Endothelial cell of umbilical vein (primary cell): ENCODE measurements around the gene VPS37D. TPM values are rescaled to one million over a fixed set of nuclear protein-coding genes. Genes with fewer than 3 reads are reported as not detected.

Experiments used
- BruUV-seq: library from RNA; stranded (reverse); fragments of 400-500 nt; replicated peaks from 2 replicates; lab custom pipeline; 2021; lab: Mats Ljungman, UMichigan
- CTCF ChIA-PET: fragments of 300-600, 350-600 bp; sonication (Branson Sonifier 250); formaldehyde crosslinking; loops from one replicate; lab custom pipeline; 2021; ENCODE audit warnings: antibody characterized with exemption, inconsistent platforms; lab: Charles Lee
- POLR2A ChIA-PET: fragments of 300-600, 350-600 bp; sonication (Branson Sonifier 250); formaldehyde crosslinking; loops from one replicate; lab custom pipeline; 2021; ENCODE audit warnings: antibody characterized with exemption, inconsistent platforms; lab: Charles Lee
- DNase-seq: peaks from one replicate; pipeline ENCODE4 v3.0.0-alpha.2; 2011; ENCODE audit warnings: low read depth, low spot score
- FAIRE-seq: peaks from 2 replicates; lab custom pipeline; 2011; peaks lifted over from hg19 to GRCh38; lab: Jason Lieb, UNC
- H2AFZ ChIP-seq: 2 replicates; pipeline ENCODE4 v1.6.0; 2012; ENCODE audit warnings: low read depth, low read length, control low read depth, inconsistent platforms
- H3K27ac ChIP-seq: 2 replicates; pipeline ENCODE4 v1.5.1; 2011; ENCODE audit warnings: low read depth, mild to moderate bottlenecking, control low read depth, low read length, moderate library complexity; ENCODE audit not compliant: insufficient read depth
- H3K27me3 ChIP-seq, 2 experiments: 2 replicates each; pipeline versions ENCODE4 v1.6.0 to v1.6.1; 2011; ENCODE audit warnings: low read length in 2 of 2, mixed read lengths in 1 of 2; ENCODE audit not compliant: control insufficient read depth in 2 of 2, insufficient read depth in 2 of 2
- H3K36me3 ChIP-seq, 2 experiments: 2 replicates in 1 of 2; 3 replicates in 1 of 2; pipeline ENCODE4 v1.5.1; 2011; ENCODE audit warnings: low read length in 2 of 2, mild to moderate bottlenecking in 1 of 2, moderate library complexity in 1 of 2; ENCODE audit not compliant: control insufficient read depth in 2 of 2, insufficient read depth in 2 of 2; ENCODE audit errors: extremely low read depth in 1 of 2
- H3K4me1 ChIP-seq: 3 replicates; pipeline ENCODE4 v1.5.1; 2011; ENCODE audit warnings: mild to moderate bottlenecking, low read length; ENCODE audit not compliant: control insufficient read depth, insufficient read depth; ENCODE audit errors: extremely low read depth
- H3K4me2 ChIP-seq: 2 replicates; pipeline ENCODE4 v1.6.1; 2011; ENCODE audit warnings: low read length, control low read depth, mixed read lengths; ENCODE audit not compliant: insufficient read depth
- H3K4me3 ChIP-seq, 3 experiments: fragments of 200-600 bp in 1 of 3; sonication (generic), shearing (Covaris generic) in 1 of 3; replicated peaks in 1 of 3; 2 replicates each; pipeline ENCODE4 v1.5.1; 2011 to 2016; ENCODE audit warnings: control low read depth in 3 of 3, low read length in 3 of 3, mild to moderate bottlenecking in 2 of 3, inconsistent platforms in 1 of 3, low read depth in 1 of 3, moderate library complexity in 1 of 3; ENCODE audit not compliant: insufficient read depth in 1 of 3
- H3K79me2 ChIP-seq: 2 replicates; pipeline ENCODE4 v1.6.0; 2012; ENCODE audit warnings: low read length, inconsistent platforms; ENCODE audit not compliant: control insufficient read depth, insufficient read depth
- H3K9ac ChIP-seq: replicated peaks from 2 replicates; pipeline ENCODE3; 2011; ENCODE audit warnings: low read length, control low read depth; ENCODE audit not compliant: insufficient read depth; ENCODE audit errors: extremely low read depth
- H3K9me1 ChIP-seq: replicated peaks from 3 replicates; pipeline ENCODE4 v1.6.0; 2011; ENCODE audit warnings: mild to moderate bottlenecking, low read length; ENCODE audit not compliant: control insufficient read depth, insufficient read depth; ENCODE audit errors: extremely low read depth
- H3K9me3 ChIP-seq: replicated peaks from 2 replicates; pipeline ENCODE4 v1.5.1; 2012; ENCODE audit warnings: low read length, inconsistent platforms; ENCODE audit not compliant: control insufficient read depth, insufficient read depth
- H4K20me1 ChIP-seq: replicated peaks from 2 replicates; pipeline ENCODE3; 2011; ENCODE audit warnings: mild to moderate bottlenecking, low read length; ENCODE audit not compliant: control insufficient read depth, insufficient read depth; ENCODE audit errors: extremely low read depth
- CTCF ChIP-seq, 2 donors: IDR thresholded peaks; 1 replicate in 1 of 2; 2 replicates in 1 of 2; pipeline ENCODE4 v1.5.1; 2011; ENCODE audit warnings: low read length in 2 of 2, mild to moderate bottlenecking in 2 of 2, moderate library complexity in 2 of 2, control low read depth in 1 of 2, inconsistent platforms in 1 of 2, low read depth in 1 of 2; ENCODE audit not compliant: insufficient read depth in 1 of 2; ENCODE audit errors: extremely low read depth in 1 of 2
- EZH2 ChIP-seq: IDR thresholded peaks from 2 replicates; pipeline ENCODE4 v1.6.1; 2012; ENCODE audit warnings: borderline replicate concordance, low read depth, mild to moderate bottlenecking, moderate library complexity, low read length, inconsistent platforms; ENCODE audit not compliant: severe bottlenecking
- FOS ChIP-seq: IDR thresholded peaks from 2 replicates; pipeline ENCODE4 v1.6.1; 2011; ENCODE audit warnings: mild to moderate bottlenecking, low read length, moderate library complexity, borderline replicate concordance; ENCODE audit not compliant: insufficient read depth
- GATA2 ChIP-seq: IDR thresholded peaks from 2 replicates; pipeline ENCODE4 v1.7.0; 2011; ENCODE audit warnings: low read depth, mild to moderate bottlenecking, moderate library complexity, mixed read lengths, low read length; ENCODE audit not compliant: insufficient read length, insufficient read depth
- JUN ChIP-seq: IDR thresholded peaks from 2 replicates; pipeline ENCODE4 v1.6.1; 2011; ENCODE audit warnings: borderline replicate concordance, low read depth; ENCODE audit not compliant: insufficient read length, insufficient read depth
- MAX ChIP-seq: IDR thresholded peaks from 2 replicates; pipeline ENCODE4 v1.6.1; 2011; ENCODE audit not compliant: insufficient read depth, insufficient read length
- MYC ChIP-seq: IDR thresholded peaks from one replicate; pipeline ENCODE4 v1.6.1; 2011; ENCODE audit warnings: mild to moderate bottlenecking, low read depth, low read length
- POLR2A ChIP-seq: IDR thresholded peaks from 2 replicates; pipeline ENCODE4 v1.6.1; 2012; ENCODE audit warnings: low read depth, mild to moderate bottlenecking, control low read depth, low read length
- POLR2AphosphoS5 ChIP-seq: IDR thresholded peaks from 2 replicates; pipeline ENCODE4 v1.6.1; 2012; ENCODE audit warnings: low read depth, mild to moderate bottlenecking, control low read depth, low read length, moderate library complexity; ENCODE audit not compliant: insufficient read depth
- dilution Hi-C: fragments of 300-500 bp; cut with MboI; formaldehyde crosslinking; loops from one replicate; pipeline ENCODE4 v1.15.0; 2019; ENCODE audit warnings: low sequenced_read_pairs; ENCODE audit not compliant: extremely low pct_ligation_motif_present
- intact Hi-C: fragments of 100-400 bp; cut with micrococcal nuclease; formaldehyde crosslinking; loops from one replicate; pipeline ENCODE4 v1.10.0; 2022
- polyA plus RNA-seq, 4 experiments: library from polyadenylated mRNA; depleted of rRNA in 3 of 4; stranded (reverse) in 3 of 4; unstranded in 1 of 4; fragments of >200 nt; gene quantifications; 2 replicates each; pipeline versions ENCODE4 v1.2.1 to v1.2.3, GENCODE V29; 2011 to 2012; ENCODE audit warnings: missing spikeins in 1 of 4
- total RNA-seq: library from RNA; stranded (reverse); gene quantifications from 2 replicates; pipeline ENCODE4 v1.2.3, GENCODE V29; 2021

Gene VPS37D
- total and polyA plus RNA-seq, 2 donors (not counting 3 experiments of a cell fraction or from before 2014, with no cell fraction given): 2.0 to 2.1 TPM

- POLR2A ChIA-PET: no interaction called here
- no peak for FAIRE-seq
- TF ChIP-seq MYC (no peak), FOS (no peak), EZH2 (no peak), GATA2 (no peak), JUN (no peak), CTCF (IDR thresholded peaks at IDR 0.05; ENCODE audit: extremely low read depth in 1 of 2, insufficient read depth in 1 of 2, low read depth in 1 of 2, low read length in 2 of 2) (no peak), POLR2AphosphoS5 (no peak), POLR2A (no peak), MAX (no peak)
Observed at GRCh38 chr7:73678862-73679261, 11.2 kb downstream of the VPS37D start.

More at GRCh38 chr7:73678862-73679261, 11.2 kb downstream of the VPS37D start:
- Histone ChIP-seq H3K4me1 (peaks cover 10% of the 10 kb centered on the region), H4K20me1 (no peaks in the 10 kb centered on the region), H3K4me2 (no peak overlapping the region), H3K9me1 (no peaks in the 10 kb centered on the region), H2AFZ (no peak overlapping the region), H3K9ac (no peak overlapping the region), H3K27ac (no peak overlapping the region), H3K36me3 (peaks cover 0 to 4% of the 10 kb centered on the region in 2 experiments), H3K4me3 (no peak overlapping the region), H3K27me3 (no peaks in the 10 kb centered on the region), H3K9me3 (no peaks in the 10 kb centered on the region), H3K79me2 (peaks cover 35% of the 10 kb centered on the region)
- dilution Hi-C loops (no loop called here), intact Hi-C loops (no loop called here)
- CTCF ChIA-PET: no interaction called here
- no TSS peak for BruUV-seq
- no peak for DNase-seq
